Tibial nerve (tissue), 4 donors: ENCODE measurements around the gene DNMT3B.

Experiments
- CTCF ChIP-seq, 5 experiments: fragments of 200-600 bp in 3 of 5; fragments of 450-650 bp in 2 of 5; sonication (generic) in 3 of 5; IDR thresholded peaks; one replicate each; pipeline ENCODE4 v1.5.1; 2016 to 2019; ENCODE audit warnings: antibody characterized with exemption in 5 of 5, mild to moderate bottlenecking in 3 of 5, moderate library complexity in 2 of 5
- EP300 ChIP-seq, 2 donors: sonication (generic); formaldehyde crosslinking; IDR thresholded peaks; one replicate each; pipeline ENCODE4 v1.6.1; 2017; ENCODE audit warnings: antibody characterized with exemption in 2 of 2, mild to moderate bottlenecking in 1 of 2
- POLR2A ChIP-seq, 2 donors: fragments of 450-650 bp; IDR thresholded peaks; one replicate each; pipeline ENCODE4 v1.6.1; 2017; ENCODE audit warnings: antibody characterized with exemption in 2 of 2, mild to moderate bottlenecking in 2 of 2, moderate library complexity in 2 of 2

- TF ChIP-seq CTCF (IDR thresholded peaks at IDR 0.05) (no peak), EP300 (IDR thresholded peaks at IDR 0.05) (peak in 1 of 2 donors; percentile 8), POLR2A (IDR thresholded peaks at IDR 0.05) (peak in 1 of 2 donors; percentile 71)
Measured at GRCh38 chr20:32819992-32820697, 58.0 kb downstream of the DNMT3B start.
